GM10847 (cell line): ENCODE measurements around the gene DSG1.

ENCODE experiments used
- POLR2A ChIP-seq: IDR thresholded peaks from 2 replicates; pipeline ENCODE4 v1.6.1; 2011; ENCODE audit not compliant: insufficient read length; ENCODE audit errors: extremely low read depth

The DSG1 gene

DNA sequence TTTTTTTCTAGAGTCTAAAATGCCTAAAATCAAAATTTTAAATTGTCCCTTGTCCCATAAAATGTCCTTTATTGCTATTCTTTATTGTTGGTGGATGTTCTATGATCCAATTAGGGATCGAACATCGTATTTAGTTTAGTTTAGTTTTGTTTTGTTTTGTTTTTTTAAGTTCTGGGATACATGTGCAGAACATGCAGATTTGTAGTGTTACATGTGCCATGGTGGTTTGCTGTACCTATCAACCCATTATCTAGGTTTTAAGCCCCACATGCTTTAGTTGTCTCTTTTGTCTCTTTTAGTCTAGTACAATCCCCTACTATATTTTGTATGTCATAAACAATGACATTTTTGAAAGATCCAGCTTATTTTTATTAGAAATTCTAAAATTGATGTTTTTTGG is 8.8 kb upstream of the DSG1 start:
- TF ChIP-seq POLR2A = no peak

DNA sequence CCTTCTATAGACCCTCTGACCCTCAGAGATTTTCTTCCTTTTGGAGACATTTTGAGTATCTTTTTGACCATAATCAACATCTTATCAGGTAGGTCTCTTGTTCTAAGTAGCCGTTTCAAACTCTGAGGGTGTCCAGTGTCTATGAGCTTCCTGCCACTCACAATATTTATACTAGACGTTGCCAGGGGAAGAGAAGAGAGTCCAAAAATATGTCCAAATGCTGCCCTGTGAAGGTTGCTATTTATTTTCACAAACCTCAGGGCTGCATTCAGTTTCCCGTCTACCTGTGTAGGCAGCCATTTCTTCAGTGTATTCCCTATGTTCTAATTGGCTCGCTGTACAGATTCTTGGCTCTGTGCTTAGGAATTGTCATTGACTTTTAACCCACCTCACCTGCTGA is 986 bp upstream of the DSG1 start:
- no peak for TF ChIP-seq POLR2A

DNA sequence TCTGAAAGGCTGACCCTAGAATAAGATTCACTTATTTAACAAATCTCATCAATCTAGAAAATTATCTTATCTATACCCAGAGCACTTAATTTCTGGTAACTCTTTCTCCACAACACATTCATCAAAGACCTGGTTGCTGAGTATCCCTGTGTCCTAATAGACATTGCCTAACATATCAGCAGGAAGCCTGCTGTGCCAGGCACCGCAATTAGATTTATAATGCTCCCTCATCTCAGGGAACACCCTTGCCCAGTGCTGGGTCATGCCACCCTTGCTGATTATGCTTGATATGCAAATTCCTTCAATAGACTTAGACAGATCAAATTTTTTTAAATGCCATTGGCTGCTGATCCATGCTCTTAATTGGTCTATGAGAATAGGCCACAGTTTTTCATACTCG is 3.8 kb downstream of the DSG1 start:
- TF ChIP-seq POLR2A = no peak

DNA sequence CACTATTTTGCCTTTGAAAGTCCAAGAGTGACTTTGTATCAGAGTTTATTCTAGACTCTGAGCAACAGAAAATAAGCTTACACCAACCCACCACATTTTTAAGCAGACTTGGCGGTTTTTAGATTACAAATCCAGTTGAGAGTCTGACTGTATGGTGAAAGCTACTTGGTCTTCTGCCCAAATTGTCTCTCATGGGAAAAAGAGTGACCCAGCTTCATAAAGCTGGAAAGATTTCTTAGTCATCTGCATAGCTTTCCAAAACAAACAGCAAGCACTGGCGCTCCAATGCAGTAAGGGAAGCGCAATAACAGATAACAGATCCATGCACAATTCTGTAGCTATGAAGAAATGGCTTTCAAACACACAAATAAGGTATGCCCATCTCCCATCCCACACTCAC is 7.1 kb downstream of the DSG1 start:
- TF ChIP-seq POLR2A = no peak

DNA sequence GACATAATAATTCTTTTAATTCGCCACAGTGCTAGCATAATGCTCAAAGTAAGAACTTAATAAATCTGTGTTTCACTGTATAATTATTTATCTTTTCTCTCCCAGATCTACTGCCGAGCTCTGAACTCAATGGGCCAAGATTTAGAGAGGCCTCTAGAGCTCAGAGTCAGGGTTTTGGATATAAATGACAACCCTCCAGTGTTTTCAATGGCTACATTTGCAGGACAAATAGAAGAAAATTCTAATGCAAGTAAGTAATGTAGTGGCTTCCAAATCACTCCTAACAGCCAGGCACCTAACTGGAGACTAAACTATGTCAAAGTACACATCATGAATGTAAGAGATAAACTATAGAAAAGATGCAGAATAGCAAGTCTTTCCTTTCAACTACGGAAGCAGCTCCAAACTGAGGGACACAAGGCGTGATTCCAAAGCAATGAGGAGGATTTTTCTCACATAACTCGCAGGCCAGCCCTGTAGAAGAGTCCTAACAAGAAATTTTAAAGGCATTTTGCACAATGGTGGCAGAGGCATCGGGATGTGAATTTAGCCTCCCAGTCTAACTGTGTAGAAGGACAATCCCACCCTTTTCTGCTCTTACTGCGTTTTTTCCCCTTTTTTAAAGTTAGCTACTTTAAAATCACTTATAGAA is 12.0 kb downstream of the DSG1 start:
- TF ChIP-seq POLR2A = no peak

DNA sequence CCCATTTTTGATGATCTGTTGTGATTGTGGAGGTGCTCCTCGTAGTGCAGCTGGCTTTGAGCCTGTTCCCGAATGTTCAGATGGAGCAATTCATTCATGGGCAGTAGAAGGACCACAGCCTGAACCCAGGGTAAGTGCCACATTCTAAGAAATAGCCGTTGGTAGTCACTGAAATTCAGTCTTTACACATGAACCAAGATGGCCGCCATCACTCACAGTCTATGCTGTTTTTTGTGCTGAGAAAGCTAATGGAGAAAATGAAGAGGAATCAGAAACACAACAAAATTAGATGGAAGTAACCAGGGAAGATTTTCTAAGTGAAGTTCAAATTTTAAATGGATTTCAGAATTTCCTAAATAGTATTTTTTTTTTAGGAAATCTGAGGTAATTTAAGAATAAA is 25.5 kb downstream of the DSG1 start:
- no peak for TF ChIP-seq POLR2A

DNA sequence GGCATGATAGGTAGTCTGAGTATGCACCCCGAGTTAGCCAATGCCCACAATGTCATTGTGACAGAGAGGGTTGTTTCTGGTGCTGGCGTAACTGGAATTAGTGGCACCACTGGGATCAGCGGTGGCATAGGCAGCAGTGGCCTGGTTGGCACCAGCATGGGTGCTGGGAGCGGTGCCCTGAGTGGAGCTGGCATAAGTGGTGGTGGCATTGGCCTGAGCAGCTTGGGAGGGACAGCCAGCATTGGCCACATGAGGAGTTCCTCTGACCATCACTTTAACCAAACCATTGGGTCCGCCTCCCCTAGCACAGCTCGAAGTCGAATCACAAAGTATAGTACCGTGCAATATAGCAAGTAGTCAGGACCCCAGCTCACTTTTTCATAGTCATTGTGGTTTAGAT is 37.0 kb downstream of the DSG1 start:
- TF ChIP-seq POLR2A = no peak

DNA sequence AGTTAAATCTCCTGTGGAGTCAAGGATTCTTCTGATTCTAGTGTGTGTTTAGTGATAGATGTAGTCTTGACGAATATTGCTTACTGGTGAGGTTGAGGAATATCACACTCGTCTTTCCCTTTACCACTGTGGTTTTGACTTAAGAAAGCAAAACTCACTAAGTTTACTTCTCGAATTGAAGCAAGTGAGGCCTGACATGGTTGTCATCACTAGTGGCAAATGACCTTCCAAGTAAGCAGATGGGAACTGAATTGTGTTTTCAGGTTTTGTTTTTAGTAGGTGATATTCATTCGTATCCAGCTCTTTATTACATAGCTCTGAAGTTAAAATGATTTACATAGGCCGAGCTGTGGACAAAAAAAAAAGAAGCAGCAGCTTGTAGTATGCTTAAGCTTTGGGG is 38.1 kb downstream of the DSG1 start:
- TF ChIP-seq POLR2A = no peak

DNA sequence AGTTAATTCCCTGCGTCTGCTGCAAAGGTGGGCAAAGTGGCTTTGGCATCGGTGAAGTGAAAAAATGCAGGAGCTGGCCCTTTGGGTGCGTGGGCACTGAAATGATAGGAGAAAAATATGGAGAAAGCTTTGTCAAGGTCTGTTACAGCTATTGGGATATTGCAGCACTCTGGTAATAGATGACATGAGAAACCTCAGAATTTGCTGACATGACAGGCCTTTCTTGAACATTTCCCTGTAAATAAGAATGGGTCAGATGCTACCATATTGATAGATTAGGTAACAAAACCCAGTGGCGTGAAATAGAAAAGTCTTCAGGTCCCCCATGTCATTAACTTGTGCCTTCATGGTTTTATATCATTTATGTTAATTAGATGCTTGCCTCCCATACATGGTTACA is 46.2 kb downstream of the DSG1 start:
- TF ChIP-seq POLR2A = no peak

DNA sequence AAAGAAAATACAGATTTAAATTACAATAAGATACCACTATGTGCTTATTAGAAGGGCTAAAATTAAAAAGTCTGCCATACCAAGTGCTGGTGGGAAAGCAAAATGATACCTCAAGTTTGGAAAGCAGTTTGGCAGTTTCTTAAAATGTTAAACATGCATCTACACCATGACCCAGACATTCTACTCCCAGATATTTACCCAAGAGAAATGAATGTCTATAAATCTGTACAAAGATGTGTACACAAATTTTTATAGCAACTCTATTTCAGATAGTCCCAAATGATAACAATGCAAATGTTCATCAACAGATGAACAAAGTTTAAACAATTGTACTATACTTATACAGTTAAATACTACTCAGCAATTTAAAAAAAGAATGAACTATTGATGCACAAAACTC is 51.5 kb downstream of the DSG1 start:
- TF ChIP-seq POLR2A = no peak

DNA sequence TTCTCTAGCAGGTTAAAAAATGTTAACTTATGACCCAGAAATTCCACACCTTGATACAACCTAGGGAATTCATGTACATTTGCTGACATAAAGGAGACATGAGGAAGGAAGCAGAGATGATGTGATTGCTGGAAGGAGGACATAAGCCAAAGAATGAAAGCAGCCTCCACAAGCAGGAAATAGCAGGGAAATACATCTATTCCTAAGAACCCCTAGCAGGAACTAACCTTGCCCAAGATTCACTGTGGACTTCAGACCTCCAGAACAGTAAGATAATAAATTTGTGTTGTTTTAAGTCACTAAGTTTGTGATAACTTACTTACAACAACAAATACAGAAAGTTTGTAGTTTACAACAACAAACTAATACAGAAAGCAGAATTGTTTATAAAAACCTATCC is 54.0 kb downstream of the DSG1 start:
- TF ChIP-seq POLR2A = no peak

DNA sequence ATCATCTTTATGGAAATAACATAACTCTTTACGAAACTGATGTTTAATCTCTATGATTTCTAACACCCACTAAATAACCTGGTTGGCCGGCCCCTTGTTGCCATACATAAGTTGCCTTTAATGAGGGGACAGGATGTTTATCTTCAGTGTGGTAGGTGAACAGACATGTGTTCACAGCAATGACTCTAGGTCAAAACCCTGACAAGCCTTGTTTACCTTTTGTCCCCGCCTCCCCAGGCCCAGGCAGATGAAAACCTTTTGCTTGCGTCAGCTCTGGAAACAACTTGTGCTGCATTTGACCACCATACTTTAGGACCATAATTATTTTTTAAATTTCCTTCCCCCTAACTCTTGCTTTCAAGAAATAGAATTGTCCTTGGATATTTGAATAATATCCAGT is 55.7 kb downstream of the DSG1 start:
- TF ChIP-seq POLR2A = no peak

DNA sequence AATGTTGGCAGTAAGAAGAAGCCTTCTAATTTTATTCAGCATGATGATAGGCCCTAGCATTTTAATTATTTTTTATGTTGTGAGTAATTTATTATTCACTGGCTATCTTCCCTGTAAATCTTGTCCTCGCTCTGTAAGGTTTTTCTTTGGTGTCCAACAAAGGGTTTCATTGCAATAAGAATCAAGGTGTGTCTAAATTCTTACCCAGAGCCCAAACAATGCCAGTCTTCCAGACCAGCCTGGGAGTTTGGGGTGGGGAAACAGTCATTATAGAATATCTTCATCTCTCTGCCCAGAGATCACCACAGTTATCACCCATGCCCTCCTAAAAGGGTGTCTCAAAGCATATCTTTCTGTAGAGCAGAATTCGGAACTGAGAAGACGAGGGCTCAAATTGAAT is 58.5 kb downstream of the DSG1 start, which contains the start of gene DSG4:
DSG4 (plus strand) TSS at position 301 of the 400 bp plus-strand sequence. CDS start 135 bp downstream, outside the sequence.
- TF ChIP-seq POLR2A = no peak

DNA sequence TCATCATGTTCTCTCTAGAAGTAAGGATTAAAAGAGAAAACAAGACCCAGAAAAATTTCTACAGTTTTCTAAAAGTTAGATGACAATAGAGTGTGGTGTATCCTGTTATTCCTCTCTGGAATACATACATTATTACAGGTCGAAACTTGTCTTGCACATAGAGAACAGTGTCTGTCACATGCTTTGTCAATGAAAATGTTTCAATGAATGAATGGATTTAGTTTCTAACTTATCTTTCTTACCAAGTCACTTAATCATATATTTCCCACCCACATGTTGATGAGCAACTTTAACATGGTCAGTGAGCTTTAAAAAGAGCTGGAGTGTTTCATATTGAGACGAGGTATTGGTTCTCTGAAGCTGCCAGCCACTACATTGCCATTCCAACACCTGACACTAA is 63.0 kb downstream of the DSG1 start:
- no peak for TF ChIP-seq POLR2A

DNA sequence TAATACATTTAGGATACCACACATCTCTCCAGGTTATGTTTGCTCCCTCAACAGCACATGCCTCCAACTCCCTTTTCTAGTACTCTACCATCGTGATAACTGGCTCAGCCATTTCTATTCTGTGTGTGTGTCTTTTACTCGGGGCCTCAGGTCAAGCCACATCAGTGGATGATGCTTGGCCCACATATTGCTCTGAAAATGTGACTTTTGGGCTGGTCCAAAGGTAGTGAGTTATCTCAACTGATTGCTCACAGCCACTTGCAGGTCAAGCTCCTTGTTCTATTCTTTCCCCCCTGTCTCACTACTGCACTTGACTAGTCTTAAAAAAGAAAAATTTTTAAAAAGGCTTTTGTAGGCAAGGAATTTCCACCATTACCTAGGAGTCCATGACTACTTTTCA is 64.1 kb downstream of the DSG1 start:
- TF ChIP-seq POLR2A = no peak

DNA sequence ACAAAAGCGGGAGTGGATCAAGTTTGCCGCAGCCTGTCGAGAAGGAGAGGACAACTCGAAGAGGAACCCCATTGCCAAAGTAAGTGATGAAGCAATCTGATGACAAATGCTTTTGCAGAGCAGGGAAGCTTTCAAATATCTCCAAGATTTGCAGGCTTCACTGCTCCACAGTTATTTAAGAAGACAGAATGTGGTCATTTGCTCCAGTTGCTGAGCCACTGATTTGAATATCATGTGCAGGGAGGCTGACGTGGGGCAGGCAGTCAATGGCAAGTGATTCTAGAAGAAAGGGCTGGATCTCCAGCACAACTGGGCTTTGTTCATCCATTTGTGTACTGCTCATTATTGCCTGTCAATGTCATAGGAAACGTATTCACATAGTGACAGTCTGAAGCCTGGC is 68.8 kb downstream of the DSG1 start:
- TF ChIP-seq POLR2A = no peak

DNA sequence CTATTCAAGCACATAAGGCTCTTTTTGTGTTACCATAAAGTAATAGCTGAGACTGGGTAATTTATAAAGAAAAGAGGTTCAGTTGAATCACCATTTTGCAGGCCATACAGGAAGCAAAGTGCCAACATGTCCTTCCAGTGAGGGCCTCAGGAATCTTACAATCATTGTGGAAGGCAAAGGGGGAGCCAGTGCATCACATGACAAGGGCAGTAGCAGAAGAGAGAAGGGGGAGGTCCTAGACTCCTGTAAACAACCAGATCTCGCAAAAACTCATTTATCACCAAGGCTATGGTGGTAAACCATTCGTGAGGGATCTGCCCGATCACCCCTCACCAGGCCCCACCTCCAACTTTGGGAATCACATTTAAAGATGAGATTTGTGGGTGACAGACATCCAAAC is 75.3 kb downstream of the DSG1 start:
- no peak for TF ChIP-seq POLR2A
